Adipocyte (in vitro differentiated cells): Measurements from ENCODE around the gene DGUOK.
"Not testable (repeated sequence)": the region's sequence is repeated elsewhere in the genome, so short reads cannot be mapped to it uniquely, and the experiment has no call there.

Experiments used
- DNase-seq: peaks from one replicate; pipeline ENCODE4 v3.0.0-alpha.2; 2015; ENCODE audit warnings: low read depth
- H3K27me3 ChIP-seq: replicated peaks from 2 replicates; pipeline ENCODE4 v1.7.0; 2013; ENCODE audit warnings: mild to moderate bottlenecking, low read length, moderate library complexity; ENCODE audit not compliant: control insufficient read depth, insufficient read depth
- H3K36me3 ChIP-seq: 2 replicates; pipeline ENCODE4 v1.7.0; 2013; ENCODE audit warnings: low read length, mild to moderate bottlenecking, moderate library complexity; ENCODE audit not compliant: control insufficient read depth, insufficient read depth, severe bottlenecking
- H3K4me1 ChIP-seq: 2 replicates; pipeline ENCODE4 v1.7.0; 2013; ENCODE audit warnings: mild to moderate bottlenecking, low read length, moderate library complexity; ENCODE audit not compliant: control insufficient read depth, insufficient read depth
- H3K4me3 ChIP-seq: 2 replicates; pipeline ENCODE4 v1.7.0; 2013; ENCODE audit warnings: mild to moderate bottlenecking, low read length, moderate library complexity
- H3K9ac ChIP-seq: 2 replicates; pipeline ENCODE4 v1.7.0; 2013; ENCODE audit warnings: mild to moderate bottlenecking, low read length, moderate library complexity
- H3K9me3 ChIP-seq: 2 replicates; pipeline ENCODE4 v1.7.0; 2013; ENCODE audit warnings: mild to moderate bottlenecking, low read length, moderate library complexity; ENCODE audit not compliant: control insufficient read depth

Gene DGUOK

DNA sequence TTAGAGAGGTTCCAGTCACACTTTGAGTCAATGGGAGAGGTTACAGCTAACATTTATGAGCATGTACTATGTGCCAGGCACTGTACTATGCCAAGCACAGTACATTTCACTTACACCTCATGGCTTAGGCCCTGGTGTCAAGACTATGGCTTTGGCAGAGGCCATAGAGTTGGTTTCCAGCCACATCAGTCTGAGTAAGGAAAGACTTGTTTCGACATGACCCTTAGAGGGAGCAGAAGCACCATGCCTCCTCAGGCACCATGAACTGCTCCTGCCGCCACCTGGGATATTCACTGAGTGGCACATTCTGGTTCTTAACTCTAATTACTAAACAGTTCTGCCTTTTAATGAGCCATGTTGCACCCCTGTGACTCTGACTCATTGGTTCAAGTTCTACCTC, 12.7 kb downstream of the DGUOK start:
- H3K27me3 ChIP-seq = no peaks in the 10 kb centered on the region
- H3K9ac ChIP-seq = no peak overlapping the region
- DNase-seq = peak; percentile 25
- H3K9me3 ChIP-seq = no peaks in the 10 kb centered on the region
- peaks cover 14% of the 10 kb centered on the region for H3K36me3 ChIP-seq
- H3K4me3 ChIP-seq = no peak overlapping the region
- peaks cover 39% of the 10 kb centered on the region for H3K4me1 ChIP-seq

DNA sequence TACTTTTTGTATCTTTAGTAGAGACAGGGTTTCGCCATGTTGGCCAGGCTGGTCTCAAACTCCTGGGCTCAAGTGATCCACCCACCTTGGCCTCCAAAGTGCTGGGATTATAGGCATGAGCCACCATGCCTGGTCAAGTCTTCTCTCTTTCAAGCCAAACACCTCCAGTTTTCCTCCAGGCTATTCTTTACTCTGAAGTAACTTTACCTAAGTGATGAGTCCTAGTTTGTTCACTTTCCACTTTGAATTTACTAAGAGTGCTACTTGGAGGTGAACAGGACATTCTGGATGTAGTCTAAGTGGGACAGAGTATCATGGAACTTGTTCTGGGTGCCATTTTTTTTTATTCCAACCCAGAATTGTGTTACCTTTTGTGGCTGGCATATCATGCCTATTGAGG, 13.4 kb downstream of the DGUOK start:
- DNase-seq, H3K27me3 ChIP-seq, H3K4me3 ChIP-seq, H3K9ac ChIP-seq, H3K9me3 ChIP-seq: not testable (repeated sequence)
- peaks cover 36% of the 10 kb centered on the region for H3K4me1 ChIP-seq
- H3K36me3 ChIP-seq = peaks cover 19% of the 10 kb centered on the region

DNA sequence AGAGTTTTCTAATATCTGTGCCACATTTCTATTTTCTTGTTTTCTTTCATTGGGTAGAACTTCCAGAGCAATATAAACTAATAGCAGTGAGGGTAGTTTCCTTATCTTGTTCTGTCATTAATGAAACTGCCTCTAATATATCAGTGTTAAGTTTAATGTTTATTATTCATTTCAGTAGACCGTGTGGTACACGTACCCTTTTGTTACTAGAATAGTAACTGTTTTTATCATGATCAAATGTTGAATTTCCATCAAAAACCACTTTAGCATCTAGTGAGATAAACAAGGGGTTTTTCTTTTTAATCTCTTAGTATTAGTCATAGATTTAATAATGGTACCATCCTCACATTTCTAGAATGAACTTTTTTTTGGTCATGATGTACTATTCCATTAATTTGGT, 16.0 kb downstream of the DGUOK start:
- Histone ChIP-seq H3K4me1 (peaks cover 22% of the 10 kb centered on the region), H3K4me3 (no peak overlapping the region), H3K9ac (no peak overlapping the region), H3K27me3 (no peaks in the 10 kb centered on the region), H3K36me3 (peaks cover 38% of the 10 kb centered on the region), H3K9me3 (no peaks in the 10 kb centered on the region)
- no peak for DNase-seq

DNA sequence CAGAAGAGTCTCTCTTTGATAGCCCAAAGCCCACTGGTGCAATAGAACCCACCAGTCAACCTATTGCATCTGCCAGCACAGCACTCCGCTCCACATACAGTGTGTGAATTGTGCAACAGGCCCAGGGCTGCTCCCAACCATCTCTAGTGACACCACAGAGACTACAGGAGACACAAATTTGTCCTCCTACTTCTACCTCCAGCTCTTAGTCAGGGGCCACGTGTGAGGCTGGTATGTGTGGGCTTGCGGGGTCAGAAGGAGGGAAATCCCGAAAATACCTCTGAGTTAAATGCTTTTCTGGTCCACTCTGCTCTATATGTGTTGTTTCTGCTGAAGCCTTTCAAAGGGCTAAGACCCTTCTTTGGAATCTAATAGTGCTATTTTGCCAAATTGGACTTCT, 18.0 kb downstream of the DGUOK start:
- Histone ChIP-seq H3K36me3 (peaks cover 57% of the 10 kb centered on the region), H3K9ac (no peak overlapping the region), H3K4me1 (peaks cover 9% of the 10 kb centered on the region), H3K27me3 (no peaks in the 10 kb centered on the region), H3K4me3 (no peak overlapping the region), H3K9me3 (no peaks in the 10 kb centered on the region)
- no peak for DNase-seq

DNA sequence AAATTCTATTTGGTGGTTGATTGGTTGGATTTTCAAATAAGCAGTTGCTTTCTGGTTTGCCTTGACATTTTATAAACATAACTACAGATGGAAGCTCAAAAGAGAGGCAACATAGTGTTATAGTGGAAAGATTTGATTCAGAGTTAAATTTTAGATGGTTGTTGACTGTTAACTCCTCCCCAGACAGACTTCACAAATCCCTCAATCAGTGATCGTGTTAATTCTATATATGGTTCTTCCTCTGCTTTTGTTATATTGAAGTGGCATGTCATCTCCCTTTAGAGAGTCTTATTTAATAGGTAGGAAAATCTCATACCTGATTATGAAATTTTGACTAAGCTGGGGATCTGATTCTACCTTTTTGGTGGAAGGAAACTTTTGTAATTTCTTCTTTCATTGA, 19.5 kb downstream of the DGUOK start:
- Histone ChIP-seq H3K4me3 (no peak overlapping the region), H3K36me3 (peaks cover 69% of the 10 kb centered on the region), H3K9ac (no peak overlapping the region), H3K4me1 (no peaks in the 10 kb centered on the region), H3K27me3 (no peaks in the 10 kb centered on the region), H3K9me3 (no peaks in the 10 kb centered on the region)
- no peak for DNase-seq

DNA sequence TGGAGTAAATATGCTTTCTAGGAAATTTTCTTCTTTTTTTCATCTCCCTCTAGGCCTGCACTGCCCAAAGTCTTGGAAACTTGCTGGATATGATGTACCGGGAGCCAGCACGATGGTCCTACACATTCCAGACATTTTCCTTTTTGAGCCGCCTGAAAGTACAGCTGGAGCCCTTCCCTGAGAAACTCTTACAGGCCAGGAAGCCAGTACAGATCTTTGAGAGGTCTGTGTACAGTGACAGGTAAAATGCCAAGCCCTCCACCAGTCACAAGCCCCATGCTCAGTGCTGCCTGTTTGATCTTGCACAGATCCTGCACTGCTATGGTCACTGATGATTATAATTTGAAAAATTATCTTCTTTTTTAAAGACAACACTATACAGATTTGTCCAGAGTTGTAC, 20.0 kb downstream of the DGUOK start:
- no peak overlapping the region for H3K4me3 ChIP-seq
- no peak overlapping the region for H3K9ac ChIP-seq
- H3K36me3 ChIP-seq = peaks cover 73% of the 10 kb centered on the region
- no peaks in the 10 kb centered on the region for H3K27me3 ChIP-seq
- no peak for DNase-seq
- H3K4me1 ChIP-seq = no peaks in the 10 kb centered on the region
- H3K9me3 ChIP-seq = no peaks in the 10 kb centered on the region

DNA sequence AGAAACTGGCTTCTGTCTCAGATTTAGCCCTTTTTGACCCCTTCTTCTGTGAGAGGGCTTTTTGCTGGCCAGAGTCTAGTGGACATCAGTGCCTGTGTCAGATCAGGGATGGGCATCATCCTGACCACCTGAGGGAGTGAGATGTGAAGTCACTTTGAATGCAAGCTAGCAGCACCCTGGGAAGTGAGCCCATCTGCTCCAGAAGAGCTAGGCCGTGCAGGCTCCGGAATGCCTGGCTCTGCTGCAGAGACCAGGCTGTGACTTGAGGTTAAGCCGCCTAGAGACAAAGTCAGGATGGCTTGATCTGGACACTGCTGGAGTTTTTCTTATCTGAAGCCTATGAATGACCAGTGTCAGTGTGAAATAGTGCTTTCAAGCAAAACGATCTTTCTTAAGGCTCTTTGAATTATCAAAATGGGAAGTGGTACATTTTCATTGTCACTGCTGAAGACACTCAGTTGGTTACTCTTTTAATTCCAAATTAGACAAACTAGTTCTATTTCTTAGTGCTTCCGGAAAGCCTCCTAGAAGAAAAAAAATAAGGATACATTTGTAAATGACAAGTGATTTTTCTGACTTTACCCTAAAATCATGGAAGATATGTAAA, 20.8 kb downstream of the DGUOK start:
- no peak for DNase-seq
- Histone ChIP-seq H3K4me3 (no peak overlapping the region), H3K27me3 (no peaks in the 10 kb centered on the region), H3K36me3 (peaks cover 78% of the 10 kb centered on the region), H3K9me3 (no peaks in the 10 kb centered on the region), H3K4me1 (peaks cover 5% of the 10 kb centered on the region), H3K9ac (no peak overlapping the region)

DNA sequence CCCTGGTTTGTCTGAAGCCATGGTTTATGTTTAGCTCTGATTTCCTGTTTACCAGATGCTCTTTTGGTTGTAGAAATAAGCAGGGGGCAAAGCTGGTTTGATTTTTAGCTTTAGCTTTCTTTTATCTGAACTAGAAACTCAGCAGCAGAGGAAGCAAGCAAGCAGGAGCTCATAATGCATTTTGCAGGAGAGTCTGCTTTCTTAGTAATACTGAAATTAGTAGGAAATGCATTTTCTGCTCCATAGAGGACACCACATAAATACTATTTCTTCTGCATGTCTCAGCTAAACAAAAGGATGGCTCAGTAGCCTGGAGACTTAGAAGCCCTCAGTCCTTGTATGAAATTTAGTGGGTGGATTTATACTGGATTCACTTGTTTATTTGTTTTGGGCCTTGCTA, 23.1 kb downstream of the DGUOK start:
- Histone ChIP-seq H3K9ac (no peak overlapping the region), H3K4me1 (peaks cover 6% of the 10 kb centered on the region), H3K9me3 (no peaks in the 10 kb centered on the region), H3K27me3 (no peaks in the 10 kb centered on the region), H3K4me3 (no peak overlapping the region), H3K36me3 (peaks cover 86% of the 10 kb centered on the region)
- no peak for DNase-seq

DNA sequence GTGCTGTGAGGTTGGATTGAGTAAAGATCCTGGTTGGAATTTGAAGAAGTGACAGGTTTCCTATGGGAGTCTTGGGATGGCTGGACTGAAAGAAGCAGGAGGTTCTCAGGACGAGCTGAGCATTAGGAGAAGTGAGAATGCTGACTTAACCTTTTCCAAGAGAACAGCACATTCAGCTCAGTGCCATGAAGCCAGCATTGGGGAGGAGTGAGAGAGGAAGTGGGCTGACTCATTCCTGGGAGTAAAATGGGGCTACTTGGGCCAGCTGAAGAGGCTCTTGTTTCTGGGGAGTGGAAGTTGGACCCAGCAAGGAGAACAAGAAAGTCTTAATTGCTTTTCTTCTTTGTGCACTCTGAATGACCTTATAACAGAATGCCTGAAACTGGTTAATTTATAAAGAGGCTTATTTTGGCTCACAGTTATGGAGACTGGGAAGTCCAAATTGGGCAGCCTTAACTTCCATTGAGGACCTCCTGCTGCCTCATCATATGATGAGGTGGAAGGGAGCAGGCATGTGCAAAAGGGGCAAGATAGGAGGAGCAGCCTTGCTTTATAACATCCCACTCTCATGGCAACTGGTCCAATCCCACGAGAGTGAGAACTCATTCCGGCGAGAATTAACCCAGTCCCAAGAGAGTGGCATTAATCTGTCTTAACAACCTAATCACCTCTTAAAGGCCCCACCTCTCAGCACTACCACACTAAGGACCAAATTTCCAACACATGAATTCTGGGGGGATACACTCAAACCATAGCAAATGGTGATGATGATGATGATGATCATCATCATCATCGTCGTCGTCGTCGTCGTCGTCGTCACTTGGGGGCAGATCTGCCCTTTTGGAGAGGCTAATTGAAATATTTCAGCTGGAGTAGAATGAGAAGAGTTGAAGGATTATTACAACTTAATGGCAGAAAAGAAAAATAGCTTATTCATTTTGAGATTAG, 26.1 kb downstream of the DGUOK start:
- H3K36me3 ChIP-seq = peaks cover 91% of the 10 kb centered on the region
- no peak overlapping the region for H3K9ac ChIP-seq
- peaks cover 6% of the 10 kb centered on the region for H3K4me1 ChIP-seq
- no peak overlapping the region for H3K4me3 ChIP-seq
- peak; percentile 25 for DNase-seq
- H3K9me3 ChIP-seq = no peaks in the 10 kb centered on the region
- no peaks in the 10 kb centered on the region for H3K27me3 ChIP-seq

DNA sequence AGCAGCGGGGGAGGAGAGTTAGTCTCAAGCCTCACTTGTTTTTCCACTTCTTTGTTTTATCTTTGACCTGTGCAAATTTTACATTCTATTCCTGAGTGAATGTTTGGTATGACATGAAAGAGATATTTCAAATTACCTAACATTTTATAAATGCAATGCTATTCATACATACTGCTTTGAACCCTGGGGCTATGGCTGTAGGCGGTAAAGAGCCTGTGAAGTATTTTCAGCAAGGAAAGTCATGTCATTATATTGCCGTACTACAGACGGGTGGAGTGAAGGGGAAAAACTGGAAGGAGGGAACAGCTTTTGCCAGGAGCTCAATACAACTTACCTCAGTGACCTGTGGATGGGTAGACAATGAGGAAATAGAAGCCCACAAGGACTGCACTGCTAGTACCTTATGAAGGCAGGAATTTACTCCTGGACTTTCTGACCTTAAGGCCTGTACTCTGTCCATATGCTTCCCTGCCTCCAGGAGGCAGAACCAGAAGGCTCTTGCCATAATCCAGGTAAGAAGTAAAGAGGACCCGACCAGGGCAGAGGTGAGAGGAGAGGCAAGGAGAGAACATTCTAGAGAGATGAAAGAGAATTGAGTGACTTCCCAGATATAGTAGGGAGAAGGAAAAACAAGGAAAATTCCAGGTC, 29.7 kb downstream of the DGUOK start:
- Histone ChIP-seq H3K4me1 (peaks cover 6% of the 10 kb centered on the region), H3K4me3 (no peak overlapping the region), H3K36me3 (peaks cover 83% of the 10 kb centered on the region), H3K9ac (no peak overlapping the region), H3K27me3 (no peaks in the 10 kb centered on the region), H3K9me3 (no peaks in the 10 kb centered on the region)
- DNase-seq = no peak

DNA sequence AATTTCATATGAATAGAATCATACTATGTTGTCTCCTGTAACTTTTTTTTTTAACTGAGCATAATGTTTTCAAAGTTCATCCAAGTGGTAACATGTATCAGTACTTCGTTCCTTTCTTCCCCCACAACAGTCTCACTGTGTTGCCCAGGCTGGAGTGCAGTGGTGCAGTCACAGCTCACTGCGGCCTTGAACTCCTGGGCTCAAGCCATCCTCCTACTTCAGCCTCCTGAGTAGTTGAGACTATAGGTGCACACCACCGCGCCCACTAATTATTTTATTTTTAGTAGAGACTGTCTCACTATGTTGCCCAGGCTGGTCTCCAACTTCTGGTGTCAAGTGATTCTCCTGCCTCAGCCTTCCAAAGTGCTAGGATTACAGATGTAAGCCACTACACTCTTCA, 34.6 kb downstream of the DGUOK start:
- Histone ChIP-seq H3K4me3 (no peak overlapping the region), H3K9me3 (no peaks in the 10 kb centered on the region), H3K4me1 (no peaks in the 10 kb centered on the region), H3K36me3 (peaks cover 40% of the 10 kb centered on the region), H3K27me3 (no peaks in the 10 kb centered on the region), H3K9ac (no peak overlapping the region)
- DNase-seq = no peak
